ENCODE results near the gene MRFAP1L1. TPM values are rescaled to one million over a fixed set of nuclear protein-coding genes. Genes with fewer than 3 reads are reported as not detected.

The MRFAP1L1 gene
- total and polyA plus RNA-seq, 2 experiments from 2014 or later: 43.9 to 44.1 TPM

DNA sequence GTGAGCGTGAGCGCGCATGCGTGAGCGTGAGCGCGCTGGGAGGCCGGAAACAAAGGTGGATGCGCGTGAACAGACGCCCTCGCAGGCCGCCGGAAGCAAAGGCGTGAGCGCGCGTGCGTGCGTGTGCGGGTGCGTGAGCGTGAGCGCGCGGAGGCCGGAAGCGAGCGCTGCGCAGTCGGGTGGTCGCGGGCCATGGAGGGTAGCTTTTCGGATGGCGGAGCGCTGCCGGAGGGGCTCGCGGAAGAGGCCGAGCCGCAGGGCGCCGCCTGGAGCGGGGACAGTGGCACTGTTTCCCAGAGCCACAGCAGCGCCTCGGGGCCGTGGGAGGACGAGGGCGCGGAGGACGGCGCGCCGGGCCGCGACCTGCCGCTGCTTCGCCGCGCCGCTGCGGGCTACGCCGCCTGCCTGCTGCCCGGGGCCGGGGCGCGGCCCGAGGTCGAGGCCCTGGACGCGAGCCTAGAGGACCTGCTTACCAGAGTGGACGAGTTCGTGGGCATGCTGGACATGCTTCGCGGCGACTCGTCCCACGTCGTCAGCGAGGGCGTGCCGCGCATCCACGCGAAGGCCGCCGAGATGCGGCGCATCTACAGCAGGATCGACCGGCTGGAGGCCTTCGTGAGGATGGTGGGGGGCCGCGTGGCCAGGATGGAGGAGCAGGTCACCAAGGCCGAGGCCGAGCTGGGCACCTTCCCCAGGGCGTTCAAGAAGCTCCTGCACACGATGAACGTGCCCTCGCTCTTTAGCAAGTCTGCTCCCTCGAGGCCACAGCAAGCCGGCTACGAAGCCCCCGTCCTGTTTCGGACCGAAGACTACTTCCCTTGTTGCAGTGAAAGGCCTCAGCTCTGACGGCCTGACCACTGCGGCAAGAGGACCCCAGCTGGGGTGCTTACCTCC, 6.6 kb upstream of the MRFAP1L1 start, which contains the start of gene BLOC1S4:
Gene BLOC1S4, plus strand, starts transcription at position 157 of the 894 bp plus-strand sequence. Its CDS starts 36 bp downstream, at position 193.
- no peak for TF ChIP-seq EZH2phosphoT487 (IDR thresholded peaks at IDR 0.05; ENCODE audit: insufficient read depth, low read depth)
- TF ChIP-seq EZH2 (IDR thresholded peaks at IDR 0.05; ENCODE audit: insufficient read depth, poor library complexity, severe bottlenecking): no peak
- H3K79me2 ChIP-seq (ENCODE audit: insufficient read depth): peaks cover 26% of the 10 kb centered on the region
- H3K27me3 ChIP-seq (replicated peaks; ENCODE audit: insufficient read depth): no peaks in the 10 kb centered on the region
- peaks cover 11% of the 10 kb centered on the region; the same call in 1 of the 2 replicates for H3K4me1 ChIP-seq (ENCODE audit: insufficient read depth)
- peak; percentile 96 for DNase-seq
- H3K36me3 ChIP-seq (ENCODE audit: low read depth): no peaks in the 10 kb centered on the region
- peak within 1 kb of the TSS; percentile 93 for H3K4me3 ChIP-seq
- H2AFZ ChIP-seq: peak within 1 kb of the TSS; percentile 96
- no peaks in the 10 kb centered on the region for H3K9me2 ChIP-seq (ENCODE audit: insufficient read depth)
- in situ Hi-C loops (cut with MboI): loop anchor here (10.0 kb wide), 1 partner anchor 359 kb away; no protein-coding TSS in a partner anchor
- no peaks in the 10 kb centered on the region; the same call in 1 of the 2 replicates for H4K20me1 ChIP-seq (ENCODE audit: insufficient read depth)
- 0 to 1% methylated on average over 69 to 92 of the region's 109 CpGs for WGBS, 2 experiments (ENCODE audit: low coverage in 1 of 2, low lambda C conversion rate in 2 of 2, missing lambda C conversion rate in 2 of 2)
- H3K4me2 ChIP-seq (ENCODE audit: unreplicated experiment): peak within 1 kb of the TSS; percentile 98
- H3F3A ChIP-seq (ENCODE audit: insufficient read depth): peaks cover 19% of the 10 kb centered on the region
- peak within 1 kb of the TSS; percentile 86 for H3K9ac ChIP-seq
- peak within 1 kb of the TSS; percentile 62 for H3K27ac ChIP-seq
- no peaks in the 10 kb centered on the region for H3K9me3 ChIP-seq (ENCODE audit: low read depth)

DNA sequence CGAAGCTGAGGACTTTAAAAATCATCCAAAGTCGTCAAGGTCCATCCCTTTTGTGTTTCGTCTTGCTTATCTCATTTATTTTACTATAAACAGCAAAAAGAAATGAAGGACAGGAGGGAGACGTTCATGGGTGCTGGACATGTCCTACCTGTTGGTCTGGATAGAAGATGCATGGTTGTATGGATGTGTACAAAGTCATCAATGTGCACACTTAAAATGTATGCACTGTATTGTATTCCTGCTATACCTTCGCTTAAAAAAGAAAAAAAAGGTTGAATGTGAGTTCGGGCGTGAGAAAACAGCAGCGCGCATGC, 6.0 kb upstream of the MRFAP1L1 start:
- Histone ChIP-seq H3K4me1 (ENCODE audit: insufficient read depth) (peaks cover 11% of the 10 kb centered on the region; the same call in 1 of the 2 replicates), H3K27ac (peak overlapping the region; percentile 62), H3K9me2 (ENCODE audit: insufficient read depth) (no peaks in the 10 kb centered on the region; the same call in 1 of the 2 replicates), H3K9ac (peak overlapping the region; percentile 86), H3K9me3 (ENCODE audit: low read depth) (no peaks in the 10 kb centered on the region), H3K4me3 (peak overlapping the region; percentile 93), H2AFZ (peak overlapping the region; percentile 96), H3K79me2 (ENCODE audit: insufficient read depth) (peaks cover 26% of the 10 kb centered on the region), H3K36me3 (ENCODE audit: low read depth) (no peaks in the 10 kb centered on the region), H3F3A (ENCODE audit: insufficient read depth) (peaks cover 19% of the 10 kb centered on the region), H4K20me1 (ENCODE audit: insufficient read depth) (no peaks in the 10 kb centered on the region; the same call in 1 of the 2 replicates), H3K4me2 (ENCODE audit: unreplicated experiment) (peak overlapping the region; percentile 82), H3K27me3 (replicated peaks; ENCODE audit: insufficient read depth) (no peaks in the 10 kb centered on the region)
- DNase-seq: no peak
- in situ Hi-C loops (cut with MboI): loop anchor here (10.0 kb wide), 1 partner anchor 359 kb away; no protein-coding TSS in a partner anchor
- no peak for TF ChIP-seq EZH2 (IDR thresholded peaks at IDR 0.05; ENCODE audit: insufficient read depth, poor library complexity, severe bottlenecking)
- TF ChIP-seq EZH2phosphoT487 (IDR thresholded peaks at IDR 0.05; ENCODE audit: insufficient read depth, low read depth): no peak
- 2% methylated on average over 9 of the region's 9 CpGs for WGBS, 2 experiments (ENCODE audit: low coverage in 1 of 2, low lambda C conversion rate in 2 of 2, missing lambda C conversion rate in 2 of 2)

DNA sequence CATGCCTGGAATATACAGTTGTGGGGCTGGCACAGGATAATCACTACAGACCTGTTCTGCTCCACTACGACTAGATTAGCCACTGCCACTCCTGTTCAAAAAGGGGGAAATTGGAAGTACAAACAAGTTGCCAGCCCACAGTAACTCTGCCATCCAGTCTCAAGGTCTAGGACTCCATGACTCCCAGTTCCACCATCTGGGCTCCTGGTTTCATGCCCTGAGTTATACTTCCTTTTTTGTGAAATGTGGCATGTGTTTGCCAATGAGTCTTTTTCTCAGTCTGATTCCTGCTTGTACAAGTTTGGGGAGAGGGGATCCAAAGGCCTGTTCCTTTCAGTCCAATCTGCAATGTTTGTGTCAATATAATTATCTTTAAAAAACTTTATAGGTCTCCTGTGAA, 5.3 kb upstream of the MRFAP1L1 start:
- no peak overlapping the region for H3K4me2 ChIP-seq (ENCODE audit: unreplicated experiment)
- H3K4me1 ChIP-seq (ENCODE audit: insufficient read depth): peaks cover 11% of the 10 kb centered on the region; the same call in 1 of the 2 replicates
- no peaks in the 10 kb centered on the region; the same call in 1 of the 2 replicates for H3K9me2 ChIP-seq (ENCODE audit: insufficient read depth)
- in situ Hi-C loops (cut with MboI): loop anchor here (10.0 kb wide), 1 partner anchor 360 kb away; no protein-coding TSS in a partner anchor
- H3K9me3 ChIP-seq (ENCODE audit: low read depth): no peaks in the 10 kb centered on the region
- WGBS, 2 experiments (ENCODE audit: low coverage in 1 of 2, low lambda C conversion rate in 2 of 2, missing lambda C conversion rate in 2 of 2): 6 to 11% methylated on average over 1 of the region's 1 CpG
- H3K4me3 ChIP-seq: no peak overlapping the region
- peaks cover 26% of the 10 kb centered on the region for H3K79me2 ChIP-seq (ENCODE audit: insufficient read depth)
- TF ChIP-seq EZH2phosphoT487 (IDR thresholded peaks at IDR 0.05; ENCODE audit: insufficient read depth, low read depth) (no peak), EZH2 (IDR thresholded peaks at IDR 0.05; ENCODE audit: insufficient read depth, poor library complexity, severe bottlenecking) (no peak)
- H3K27me3 ChIP-seq (replicated peaks; ENCODE audit: insufficient read depth): no peaks in the 10 kb centered on the region
- H3K27ac ChIP-seq: no peak overlapping the region
- peaks cover 19% of the 10 kb centered on the region for H3F3A ChIP-seq (ENCODE audit: insufficient read depth)
- H2AFZ ChIP-seq: peak overlapping the region; percentile 96
- H3K9ac ChIP-seq: no peak overlapping the region
- H3K36me3 ChIP-seq (ENCODE audit: low read depth): no peaks in the 10 kb centered on the region
- no peak for DNase-seq
- H4K20me1 ChIP-seq (ENCODE audit: insufficient read depth): no peaks in the 10 kb centered on the region; the same call in 1 of the 2 replicates

DNA sequence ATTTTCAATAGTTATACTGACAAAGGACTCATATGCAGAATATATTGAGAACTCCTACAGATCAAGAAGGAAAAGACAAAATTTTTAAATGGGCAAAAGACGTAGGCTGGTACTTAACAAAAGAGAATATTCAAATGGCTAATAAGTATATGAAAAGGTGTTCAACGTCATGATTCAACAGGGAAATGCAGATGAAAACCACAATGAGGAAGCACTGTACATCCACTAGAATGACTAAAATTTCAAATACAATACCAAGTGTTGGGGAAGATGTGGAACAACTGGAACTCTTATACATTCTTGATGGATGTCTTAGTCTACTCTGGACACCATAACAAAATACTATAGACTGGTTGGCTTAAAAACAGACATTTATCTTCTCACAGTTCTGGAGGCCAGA, 1.3 kb upstream of the MRFAP1L1 start:
- Histone ChIP-seq H4K20me1 (ENCODE audit: insufficient read depth) (no peaks in the 10 kb centered on the region), H2AFZ (no peak overlapping the region; the same call in 1 of the 2 replicates), H3K9me2 (ENCODE audit: insufficient read depth) (no peaks in the 10 kb centered on the region; the same call in 1 of the 2 replicates), H3K4me1 (ENCODE audit: insufficient read depth) (peaks cover 18% of the 10 kb centered on the region), H3K36me3 (ENCODE audit: low read depth) (peaks cover 13% of the 10 kb centered on the region), H3K9me3 (ENCODE audit: low read depth) (no peaks in the 10 kb centered on the region), H3K4me2 (ENCODE audit: unreplicated experiment) (no peak overlapping the region), H3K27me3 (replicated peaks; ENCODE audit: insufficient read depth) (no peaks in the 10 kb centered on the region), H3K27ac (no peak overlapping the region), H3K4me3 (no peak overlapping the region), H3K9ac (no peak overlapping the region), H3K79me2 (ENCODE audit: insufficient read depth) (peaks cover 36% of the 10 kb centered on the region), H3F3A (ENCODE audit: insufficient read depth) (0 out of 2 replicates have a peak, but pooled peaks cover 3% of the 10 kb centered on the region)
- no peak for DNase-seq
- TF ChIP-seq EZH2phosphoT487 (IDR thresholded peaks at IDR 0.05; ENCODE audit: insufficient read depth, low read depth) (no peak), EZH2 (IDR thresholded peaks at IDR 0.05; ENCODE audit: insufficient read depth, poor library complexity, severe bottlenecking) (no peak)
- in situ Hi-C loops (cut with MboI): loop anchor here (10.0 kb wide), 1 partner anchor 364 kb away; no protein-coding TSS in a partner anchor
- 70 to 72% methylated on average over 2 of the region's 2 CpGs for WGBS, 2 experiments (ENCODE audit: low coverage in 1 of 2, low lambda C conversion rate in 2 of 2, missing lambda C conversion rate in 2 of 2)
